Measurements from ENCODE around the gene CTCFL.

DNA sequence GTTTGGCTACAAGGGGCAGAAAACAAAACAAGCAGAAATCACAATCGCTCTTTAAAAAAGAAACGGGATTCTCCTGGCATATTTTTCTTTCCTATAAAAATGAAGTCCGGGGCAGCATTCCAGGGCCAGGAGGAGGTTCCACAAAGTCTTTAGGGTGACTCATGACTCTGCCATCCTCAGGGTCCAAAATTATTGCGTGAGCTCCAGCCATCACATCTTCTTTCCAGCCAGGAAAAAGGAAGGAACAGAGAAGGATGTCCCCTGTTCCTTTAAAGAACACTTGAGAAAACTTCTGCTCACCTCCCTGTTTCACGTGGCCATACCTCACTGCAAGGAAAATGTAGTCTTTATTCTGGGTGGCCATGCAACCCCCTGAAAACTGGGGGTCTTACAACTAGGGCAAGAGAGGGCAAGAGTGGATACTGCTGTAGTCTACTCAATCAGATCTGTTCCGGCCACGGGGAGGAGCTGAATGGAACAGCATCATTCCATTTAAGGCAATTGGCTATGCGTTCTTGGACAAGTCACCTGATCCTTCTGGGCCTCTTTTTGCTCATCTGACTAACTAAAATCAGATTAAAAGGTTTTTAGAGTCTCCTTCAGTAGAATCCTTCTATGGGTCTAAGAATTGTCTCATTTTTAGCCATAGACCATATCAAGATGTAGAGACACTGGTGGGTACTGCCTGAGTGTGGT, 49.4 kb downstream of the CTCFL start:
- no peak for TF ChIP-seq POLR2A (IDR thresholded peaks at IDR 0.05; ENCODE audit: low read depth, low read length)
- no peak for TF ChIP-seq EZH2 (IDR thresholded peaks at IDR 0.05; ENCODE audit: borderline replicate concordance, low read depth, low read length, severe bottlenecking)
- TF ChIP-seq CTCF (IDR thresholded peaks at IDR 0.05; ENCODE audit: extremely low read depth in 1 of 2, insufficient read depth in 1 of 2, low read depth in 1 of 2, low read length in 2 of 2) = no peak
- TF ChIP-seq POLR2AphosphoS5 (IDR thresholded peaks at IDR 0.05; ENCODE audit: insufficient read depth, low read depth, low read length) = no peak
- TF ChIP-seq FOS (IDR thresholded peaks at IDR 0.05; ENCODE audit: borderline replicate concordance, insufficient read depth, low read length) = no peak

Data from endothelial cell of umbilical vein (primary cell).